GM23248 (cell line): ENCODE results near the gene PTPN1. TPM values are rescaled to one million over a fixed set of nuclear protein-coding genes. Genes with fewer than 3 reads are reported as not detected.

Experiments used
- DNase-seq: peaks from one replicate; pipeline ENCODE4 v3.0.0-alpha.2; 2015
- H2AFZ ChIP-seq: fragments of 200-600 bp; sonication (generic); 2 replicates; pipeline ENCODE4 v1.6.1; 2016; ENCODE audit warnings: antibody characterized with exemption
- H3F3A ChIP-seq: fragments of 200-600 bp; sonication (generic); 2 replicates; pipeline ENCODE4 v1.6.1; 2016; ENCODE audit warnings: mild to moderate bottlenecking, antibody characterized with exemption, mixed run types; ENCODE audit not compliant: insufficient read depth
- H3K27ac ChIP-seq: fragments of 200-600 bp; sonication (generic); 2 replicates; pipeline ENCODE4 v1.5.1; 2016; ENCODE audit warnings: mild to moderate bottlenecking
- H3K27me3 ChIP-seq: fragments of 200-600 bp; sonication (generic); replicated peaks from 2 replicates; pipeline ENCODE4 v1.6.1; 2016; ENCODE audit warnings: mild to moderate bottlenecking; ENCODE audit not compliant: insufficient read depth
- H3K36me3 ChIP-seq: fragments of 200-600 bp; sonication (generic); 2 replicates; pipeline ENCODE4 v1.6.1; 2016; ENCODE audit warnings: low read depth, mild to moderate bottlenecking
- H3K4me1 ChIP-seq: fragments of 200-600 bp; sonication (generic); 2 replicates; pipeline ENCODE4 v1.6.1; 2016; ENCODE audit warnings: mild to moderate bottlenecking; ENCODE audit not compliant: insufficient read depth
- H3K4me2 ChIP-seq: fragments of 200-600 bp; sonication (generic); one replicate; pipeline ENCODE4 v1.6.1; 2016; ENCODE audit warnings: mild to moderate bottlenecking; ENCODE audit not compliant: unreplicated experiment
- H3K4me3 ChIP-seq: fragments of 200-600 bp; sonication (generic); 2 replicates; pipeline ENCODE4 v1.5.1; 2016; ENCODE audit warnings: mild to moderate bottlenecking
- H3K79me2 ChIP-seq: fragments of 200-600 bp; sonication (generic); 2 replicates; pipeline ENCODE4 v1.6.1; 2016; ENCODE audit warnings: mild to moderate bottlenecking; ENCODE audit not compliant: insufficient read depth
- H3K9ac ChIP-seq: fragments of 200-600 bp; sonication (generic); 2 replicates; pipeline ENCODE4 v1.6.1; 2016; ENCODE audit warnings: mild to moderate bottlenecking
- H3K9me2 ChIP-seq: fragments of 200-600 bp; sonication (generic); 2 replicates; pipeline ENCODE4 v1.6.1; 2016; ENCODE audit warnings: mixed run types, mild to moderate bottlenecking, moderate library complexity; ENCODE audit not compliant: insufficient read depth
- H3K9me3 ChIP-seq: fragments of 200-600 bp; sonication (generic); one replicate; pipeline ENCODE4 v1.6.1; 2017; ENCODE audit warnings: low read depth
- H4K20me1 ChIP-seq: fragments of 200-600 bp; sonication (generic); 2 replicates; pipeline ENCODE4 v1.6.0; 2016; ENCODE audit not compliant: insufficient read depth
- EZH2 ChIP-seq: fragments of 200-600 bp; sonication (generic); IDR thresholded peaks from 2 replicates; pipeline ENCODE4 v1.6.1; 2018; ENCODE audit warnings: antibody characterized with exemption, mild to moderate bottlenecking; ENCODE audit not compliant: insufficient read depth, poor library complexity, severe bottlenecking
- EZH2phosphoT487 ChIP-seq: fragments of 200-600 bp; sonication (generic); IDR thresholded peaks from 2 replicates; pipeline ENCODE4 v1.6.1; 2018; ENCODE audit warnings: antibody characterized with exemption, moderate library complexity, mild to moderate bottlenecking, low read depth; ENCODE audit not compliant: insufficient read depth
- WGBS, 2 experiments: methylation state at CpG; one replicate each; pipeline ENCODE4 v1.1.6; 2015 to 2017; ENCODE audit warnings: low lambda C conversion rate in 2 of 2, low coverage in 1 of 2; ENCODE audit errors: missing lambda C conversion rate in 2 of 2; 5-methylcytosine and 5-hydroxymethylcytosine counted together
- in situ Hi-C: fragments of 300-500 bp; cut with MboI; formaldehyde crosslinking; loops from 2 replicates; pipeline ENCODE4 v1.15.0; 2020
- polyA plus RNA-seq: library from polyadenylated mRNA; unstranded; fragments of >200 nt; fragmentation: Nextera tagmentation; extraction: Ambion mirVana; gene quantifications from 2 replicates; pipeline ENCODE4 v1.2.1, GENCODE V29; 2016
- total RNA-seq: library from RNA; depleted of rRNA; stranded (reverse); fragments of >200 nt; shearing (Covaris generic); gene quantifications from 2 replicates; pipeline ENCODE4 v1.2.3, GENCODE V29; 2014

Gene PTPN1
- total and polyA plus RNA-seq, 2 experiments from 2014 or later: 18.9 to 22.8 TPM

DNA sequence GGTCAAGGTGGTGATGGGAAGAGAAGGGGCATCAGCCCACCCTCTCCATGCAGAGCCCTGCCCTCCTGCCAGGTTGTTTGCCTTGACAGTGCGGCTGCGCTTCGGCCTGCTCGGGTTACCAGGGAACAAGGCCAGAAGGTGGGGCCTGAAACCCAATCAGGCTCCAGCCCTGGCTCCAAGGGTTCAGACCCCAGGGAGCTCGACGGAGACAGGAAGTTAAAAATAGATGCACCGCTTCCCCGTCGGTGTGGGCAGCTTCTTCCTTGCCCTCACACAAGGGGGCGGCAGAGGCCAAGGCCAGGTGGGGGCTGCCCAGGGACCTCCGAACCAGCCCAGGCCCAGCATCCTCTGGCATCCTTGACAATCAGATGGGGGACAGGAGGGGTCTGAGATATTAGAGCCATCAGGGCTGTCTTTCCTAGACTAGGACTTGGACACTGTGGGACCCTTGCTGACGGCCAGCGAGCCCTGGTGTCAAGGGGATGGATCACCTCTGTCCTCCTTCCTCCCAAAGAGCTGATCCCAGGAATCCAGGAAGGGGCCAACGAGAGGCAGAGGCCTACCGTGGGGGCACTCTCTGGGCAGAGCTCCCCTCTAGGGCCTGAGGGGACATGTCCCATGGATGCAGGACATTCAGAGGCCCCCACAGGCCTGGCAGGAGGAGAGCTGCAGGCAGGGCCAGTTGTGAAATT is 115.9 kb downstream of the PTPN1 start:
- H3F3A ChIP-seq: no peaks in the 10 kb centered on the region
- H3K27ac ChIP-seq: no peak overlapping the region
- no peaks in the 10 kb centered on the region for H3K9me2 ChIP-seq
- H3K9ac ChIP-seq: no peak overlapping the region
- no peaks in the 10 kb centered on the region for H3K79me2 ChIP-seq
- peak overlapping the region; percentile 60; the same call in 1 of the 2 replicates for H2AFZ ChIP-seq
- H3K36me3 ChIP-seq: no peaks in the 10 kb centered on the region
- H3K4me1 ChIP-seq: no peaks in the 10 kb centered on the region
- WGBS, 2 experiments: 48 to 49% methylated on average over 15 of the region's 15 CpGs
- DNase-seq: peak; percentile 56
- in situ Hi-C loops: loop anchor here (10.0 kb wide), 1 partner anchor 129 kb away; no protein-coding TSS in a partner anchor
- no peak overlapping the region for H3K4me2 ChIP-seq
- H3K9me3 ChIP-seq: no peaks in the 10 kb centered on the region
- TF ChIP-seq EZH2 (no peak), EZH2phosphoT487 (no peak)
- no peak overlapping the region for H3K4me3 ChIP-seq
- no peaks in the 10 kb centered on the region for H3K27me3 ChIP-seq
- H4K20me1 ChIP-seq: no peaks in the 10 kb centered on the region

DNA sequence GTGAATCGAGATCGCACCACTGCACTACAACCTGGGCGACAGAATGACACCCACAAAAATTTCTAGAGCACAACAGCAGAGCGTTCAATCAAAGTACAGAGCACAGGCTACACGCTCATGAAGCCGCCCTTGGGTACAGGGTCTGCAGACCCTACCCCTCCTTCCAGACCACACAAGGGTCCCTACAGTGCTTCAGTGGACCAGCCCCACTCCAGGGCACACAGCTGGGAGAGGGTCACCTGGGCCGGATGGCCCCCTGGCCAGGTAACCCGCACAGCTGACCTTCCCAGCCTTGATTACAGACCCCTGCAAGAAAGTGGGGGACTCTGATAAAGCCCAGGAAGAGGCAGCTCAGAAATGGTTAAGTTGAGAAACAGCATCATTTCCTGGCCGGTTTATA is 117.6 kb downstream of the PTPN1 start:
- no peaks in the 10 kb centered on the region for H3F3A ChIP-seq
- in situ Hi-C loops: loop anchor here (10.0 kb wide), 1 partner anchor 127 kb away; no protein-coding TSS in a partner anchor
- no peaks in the 10 kb centered on the region for H3K9me2 ChIP-seq
- no peak for DNase-seq
- H3K27me3 ChIP-seq: no peaks in the 10 kb centered on the region
- no peak overlapping the region for H3K4me2 ChIP-seq
- no peak overlapping the region for H2AFZ ChIP-seq
- no peak overlapping the region for H3K9ac ChIP-seq
- H3K4me3 ChIP-seq: no peak overlapping the region
- no peaks in the 10 kb centered on the region for H3K79me2 ChIP-seq
- no peaks in the 10 kb centered on the region for H3K9me3 ChIP-seq
- H3K27ac ChIP-seq: no peak overlapping the region
- TF ChIP-seq EZH2phosphoT487 (no peak), EZH2 (no peak)
- no peaks in the 10 kb centered on the region for H3K4me1 ChIP-seq
- WGBS, 2 experiments: 85 to 86% methylated on average over 9 of the region's 9 CpGs
- no peaks in the 10 kb centered on the region for H4K20me1 ChIP-seq
- H3K36me3 ChIP-seq: no peaks in the 10 kb centered on the region

DNA sequence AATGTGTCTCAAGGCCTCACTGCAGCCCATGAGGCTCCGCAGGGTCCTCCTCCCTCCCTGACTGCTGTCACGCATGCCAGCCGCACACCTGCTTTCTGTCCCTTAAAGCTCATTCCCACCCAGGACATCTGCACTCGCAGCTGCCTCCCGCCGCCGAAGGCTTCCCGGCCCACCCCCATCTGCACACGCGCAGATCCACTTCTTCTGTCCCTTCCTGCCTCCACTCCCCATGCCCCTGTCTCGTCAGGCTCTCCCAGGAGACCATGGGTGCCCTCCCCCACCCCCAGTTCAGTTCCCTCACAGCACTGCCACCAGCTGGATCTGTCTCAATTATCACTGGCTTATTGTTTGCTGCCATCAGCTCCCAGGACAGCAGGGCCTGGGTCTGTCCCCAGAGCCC is 118.1 kb downstream of the PTPN1 start:
- H3K4me2 ChIP-seq: no peak overlapping the region
- in situ Hi-C loops: loop anchor here (10.0 kb wide), 1 partner anchor 126 kb away; no protein-coding TSS in a partner anchor
- DNase-seq: no peak
- H3K9me3 ChIP-seq: no peaks in the 10 kb centered on the region
- 96 to 100% methylated on average over 3 to 11 of the region's 11 CpGs for WGBS, 2 experiments
- no peaks in the 10 kb centered on the region for H3K36me3 ChIP-seq
- no peak overlapping the region for H3K4me3 ChIP-seq
- H2AFZ ChIP-seq: no peak overlapping the region
- H3K4me1 ChIP-seq: no peaks in the 10 kb centered on the region
- H3K27me3 ChIP-seq: no peaks in the 10 kb centered on the region
- no peak overlapping the region for H3K27ac ChIP-seq
- no peak overlapping the region for H3K9ac ChIP-seq
- no peaks in the 10 kb centered on the region for H3K79me2 ChIP-seq
- TF ChIP-seq EZH2phosphoT487 (no peak), EZH2 (no peak)
- no peaks in the 10 kb centered on the region for H4K20me1 ChIP-seq
- no peaks in the 10 kb centered on the region for H3F3A ChIP-seq
- no peaks in the 10 kb centered on the region for H3K9me2 ChIP-seq

DNA sequence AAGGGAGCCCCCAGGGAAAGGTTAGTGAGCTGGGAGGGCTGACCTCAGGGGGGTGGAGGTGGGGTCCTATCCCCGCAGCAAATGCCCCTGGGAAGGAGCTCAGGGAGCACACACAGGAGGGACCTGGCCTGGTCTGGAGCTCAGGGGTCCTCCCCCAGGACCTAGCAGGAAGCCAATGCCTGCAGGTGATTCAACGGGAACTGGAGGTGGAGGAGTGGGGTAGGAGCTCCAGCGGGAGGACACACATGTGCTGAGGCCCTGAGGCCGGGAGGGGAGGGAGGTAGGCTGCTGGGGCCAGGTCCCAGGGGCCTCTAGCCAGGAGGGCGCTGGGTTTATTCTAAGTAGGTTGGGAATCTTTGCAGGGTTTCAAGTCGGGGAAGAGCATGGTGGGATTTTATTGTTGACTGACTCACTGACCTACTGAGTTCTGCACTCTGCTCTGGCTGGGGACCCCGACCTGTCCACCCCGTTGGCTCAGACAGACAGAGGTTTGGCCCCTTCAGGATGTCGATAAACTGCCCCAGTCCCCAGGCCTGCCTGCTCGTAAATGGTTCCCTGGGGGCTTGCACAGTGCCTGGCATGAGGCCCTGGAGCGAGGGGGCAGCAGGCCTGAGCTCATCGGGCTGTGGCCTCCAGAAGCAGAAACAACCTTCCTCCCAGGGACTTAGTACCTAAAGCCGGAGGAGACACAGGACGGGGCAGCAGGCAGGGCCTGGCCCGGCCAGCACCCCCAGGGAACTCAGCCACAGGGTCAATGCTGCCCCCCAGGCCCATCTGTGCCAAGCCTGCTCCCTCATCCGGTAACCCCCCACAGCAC is 118.9 kb downstream of the PTPN1 start:
- Histone ChIP-seq H4K20me1 (no peaks in the 10 kb centered on the region), H3K36me3 (no peaks in the 10 kb centered on the region), H3K9ac (no peak overlapping the region), H3K4me2 (no peak overlapping the region), H2AFZ (no peak overlapping the region), H3K9me3 (no peaks in the 10 kb centered on the region), H3F3A (no peaks in the 10 kb centered on the region), H3K27me3 (no peaks in the 10 kb centered on the region), H3K4me3 (no peak overlapping the region), H3K27ac (no peak overlapping the region), H3K9me2 (no peaks in the 10 kb centered on the region), H3K79me2 (no peaks in the 10 kb centered on the region), H3K4me1 (no peaks in the 10 kb centered on the region)
- TF ChIP-seq EZH2phosphoT487 (no peak), EZH2 (no peak)
- no peak for DNase-seq
- WGBS, 2 experiments: 90 to 92% methylated on average over 15 to 16 of the region's 16 CpGs
- in situ Hi-C loops: loop anchor here (10.0 kb wide), 1 partner anchor 126 kb away; no protein-coding TSS in a partner anchor
